Activated CD4-positive, alpha-beta memory T cell treated with anti-CD3 and anti-CD28 coated beads for 36 hours (primary cell): ENCODE data around the gene NELL1. TPM values are rescaled to one million over a fixed set of nuclear protein-coding genes. Genes with fewer than 3 reads are reported as not detected.

Experiments used
- CTCF ChIA-PET: fragments of 350-600 bp; sonication (Branson Sonifier 250); formaldehyde crosslinking; loops from one replicate; lab custom pipeline; 2021; ENCODE audit warnings: antibody characterized with exemption, inconsistent platforms; lab: Charles Lee
- POLR2A ChIA-PET: fragments of 350-600 bp; sonication (Branson Sonifier 250); formaldehyde crosslinking; loops from one replicate; lab custom pipeline; 2021; ENCODE audit warnings: antibody characterized with exemption; lab: Charles Lee
- DNase-seq: peaks from one replicate; pipeline ENCODE4 v3.0.0-alpha.2; 2020
- H3K27ac Mint-ChIP-seq: one replicate; pipeline ENCODE4 v1.8.0; 2021; ENCODE audit warnings: mixed read lengths
- H3K27me3 Mint-ChIP-seq: one replicate; pipeline ENCODE4 v1.8.0; 2021; ENCODE audit warnings: mixed read lengths
- H3K36me3 Mint-ChIP-seq: one replicate; pipeline ENCODE4 v1.8.0; 2021; ENCODE audit warnings: mixed read lengths
- H3K4me1 Mint-ChIP-seq: one replicate; pipeline ENCODE4 v1.8.0; 2021; ENCODE audit warnings: low read depth, mixed read lengths
- H3K4me3 Mint-ChIP-seq: one replicate; pipeline ENCODE4 v1.8.0; 2021; ENCODE audit warnings: mild to moderate bottlenecking, mixed read lengths
- H3K9me3 Mint-ChIP-seq: one replicate; pipeline ENCODE4 v1.8.0; 2021; ENCODE audit warnings: mixed read lengths
- intact Hi-C: fragments of 100-400 bp; cut with micrococcal nuclease; formaldehyde crosslinking; loops from one replicate; pipeline ENCODE4 v1.15.1; 2023
- total RNA-seq, 2 experiments: library from RNA; stranded (reverse); gene quantifications; one replicate each; pipeline ENCODE4 v1.2.3, GENCODE V29; 2021

Gene NELL1
- total RNA-seq, 2 experiments from 2014 or later, result not detected

GRCh38 chr11:21038801-21039200, 369.4 kb downstream of the NELL1 start:
- ChIA-PET POLR2A (no interaction called here), CTCF (no interaction called here)
- peaks cover 6% of the 10 kb centered on the region for H3K9me3 Mint-ChIP-seq
- no peaks in the 10 kb centered on the region for H3K4me1 Mint-ChIP-seq
- DNase-seq, result no peak
- H3K27me3 Mint-ChIP-seq, result no peaks in the 10 kb centered on the region
- intact Hi-C loops, result no loop called here
- no peak overlapping the region for H3K4me3 Mint-ChIP-seq
- H3K36me3 Mint-ChIP-seq, result no peaks in the 10 kb centered on the region
- H3K27ac Mint-ChIP-seq, result no peak overlapping the region

DNA sequence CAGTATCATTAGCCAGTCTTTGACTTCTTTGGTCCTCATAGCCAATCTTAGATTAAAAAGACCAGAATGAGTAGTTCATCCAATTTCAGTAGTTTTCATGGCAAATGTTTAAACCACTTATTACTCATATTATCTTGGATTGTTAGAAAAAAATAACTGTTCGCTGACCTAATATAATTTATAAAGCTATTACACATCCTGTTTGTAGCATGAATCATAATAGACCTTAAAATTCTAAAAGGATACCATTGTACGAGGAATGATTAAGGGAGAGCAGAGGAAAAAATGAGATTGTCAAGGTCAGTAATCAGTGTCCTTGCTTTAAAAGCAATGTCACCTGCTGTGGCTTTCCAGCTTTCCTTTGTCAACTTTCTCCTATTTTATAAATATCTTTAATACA, 371.2 kb downstream of the NELL1 start:
- DNase-seq, result no peak
- CTCF ChIA-PET, result no interaction called here
- intact Hi-C loops, result no loop called here
- Mint-ChIP-seq H3K9me3 (peaks cover 4% of the 10 kb centered on the region), H3K4me3 (no peak overlapping the region), H3K4me1 (no peaks in the 10 kb centered on the region), H3K27ac (no peak overlapping the region), H3K27me3 (no peaks in the 10 kb centered on the region), H3K36me3 (no peaks in the 10 kb centered on the region)
- POLR2A ChIA-PET, result no interaction called here

- no peaks in the 10 kb centered on the region for H3K9me3 Mint-ChIP-seq
- no peak overlapping the region for H3K27ac Mint-ChIP-seq
- POLR2A ChIA-PET, result no interaction called here
- H3K4me1 Mint-ChIP-seq, result no peaks in the 10 kb centered on the region
- H3K4me3 Mint-ChIP-seq, result no peak overlapping the region
- intact Hi-C loops, result no loop called here
- no peak for DNase-seq
- H3K36me3 Mint-ChIP-seq, result no peaks in the 10 kb centered on the region
- H3K27me3 Mint-ChIP-seq, result no peaks in the 10 kb centered on the region
- CTCF ChIA-PET, result no interaction called here
Observed at GRCh38 chr11:21048626-21049025, 379.2 kb downstream of the NELL1 start.

GRCh38 chr11:21053466-21053865, 384.1 kb downstream of the NELL1 start:
- intact Hi-C loops, result no loop called here
- no peaks in the 10 kb centered on the region for H3K9me3 Mint-ChIP-seq
- no peaks in the 10 kb centered on the region for H3K36me3 Mint-ChIP-seq
- no peak overlapping the region for H3K4me3 Mint-ChIP-seq
- no peak overlapping the region for H3K27ac Mint-ChIP-seq
- POLR2A ChIA-PET, result no interaction called here
- H3K27me3 Mint-ChIP-seq, result no peaks in the 10 kb centered on the region
- CTCF ChIA-PET, result no interaction called here
- no peaks in the 10 kb centered on the region for H3K4me1 Mint-ChIP-seq
- DNase-seq, result no peak

- Mint-ChIP-seq H3K27me3 (no peaks in the 10 kb centered on the region), H3K4me3 (no peak overlapping the region), H3K36me3 (no peaks in the 10 kb centered on the region), H3K9me3 (peaks cover 4% of the 10 kb centered on the region), H3K27ac (no peak overlapping the region), H3K4me1 (no peaks in the 10 kb centered on the region)
- POLR2A ChIA-PET, result no interaction called here
- CTCF ChIA-PET, result no interaction called here
- intact Hi-C loops, result no loop called here
- DNase-seq, result no peak
Observed at GRCh38 chr11:21056644-21057043, 387.3 kb downstream of the NELL1 start.

DNA sequence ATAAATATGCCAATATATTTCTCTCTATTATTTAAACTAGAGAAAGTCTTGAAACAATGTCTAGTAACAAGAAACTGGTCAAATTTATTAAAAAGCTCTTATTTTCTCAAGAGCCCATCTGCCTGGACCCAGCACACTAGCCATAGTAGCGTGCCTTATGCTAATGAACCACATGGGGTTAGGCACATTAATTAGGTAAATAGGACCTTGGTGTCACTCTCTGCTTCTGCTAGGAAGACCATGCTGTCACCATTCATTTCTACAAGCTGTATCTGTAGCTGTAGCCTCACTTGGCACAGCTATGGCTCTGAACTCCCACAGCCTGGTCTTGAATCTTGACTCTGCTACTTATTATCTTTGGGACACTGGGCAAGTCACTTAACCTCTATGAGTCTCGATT, 390.5 kb downstream of the NELL1 start:
- Mint-ChIP-seq H3K4me1 (no peaks in the 10 kb centered on the region), H3K36me3 (no peaks in the 10 kb centered on the region), H3K9me3 (peaks cover 9% of the 10 kb centered on the region), H3K27ac (no peak overlapping the region), H3K27me3 (no peaks in the 10 kb centered on the region), H3K4me3 (no peak overlapping the region)
- DNase-seq, result no peak
- CTCF ChIA-PET, result no interaction called here
- POLR2A ChIA-PET, result no interaction called here
- intact Hi-C loops, result no loop called here

DNA sequence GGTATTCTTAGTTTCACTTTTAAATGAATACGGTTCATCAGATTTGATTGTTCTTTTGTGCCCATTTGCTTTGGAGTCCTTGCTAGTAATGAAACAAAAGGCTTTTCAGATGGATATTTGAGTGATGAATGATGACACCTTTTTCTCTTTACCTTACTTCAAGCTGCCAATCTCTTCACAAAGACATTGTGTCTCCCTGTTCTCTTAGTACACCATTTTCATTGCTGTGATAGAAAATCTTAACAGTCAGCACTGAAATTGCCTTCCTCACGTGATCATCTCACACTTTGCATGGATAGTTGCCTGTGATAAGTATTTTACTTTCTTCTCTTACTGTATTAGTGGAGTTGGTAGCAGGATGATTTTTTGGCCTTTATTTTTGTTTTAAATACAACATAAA, 396.6 kb downstream of the NELL1 start:
- CTCF ChIA-PET, result no interaction called here

GRCh38 chr11:21068886-21069285, 399.5 kb downstream of the NELL1 start:
- no peaks in the 10 kb centered on the region for H3K27me3 Mint-ChIP-seq
- H3K36me3 Mint-ChIP-seq, result no peaks in the 10 kb centered on the region
- no peaks in the 10 kb centered on the region for H3K9me3 Mint-ChIP-seq
- no peak overlapping the region for H3K4me3 Mint-ChIP-seq
- no peaks in the 10 kb centered on the region for H3K4me1 Mint-ChIP-seq
- no peak for DNase-seq
- H3K27ac Mint-ChIP-seq, result no peak overlapping the region
- intact Hi-C loops, result no loop called here
- ChIA-PET CTCF (no interaction called here), POLR2A (no interaction called here)

More for the DNA sequence above, 396.6 kb downstream of the NELL1 start:
- no peaks in the 10 kb centered on the region for H3K4me1 Mint-ChIP-seq
- H3K9me3 Mint-ChIP-seq, result peaks cover 8% of the 10 kb centered on the region
- intact Hi-C loops, result no loop called here
- POLR2A ChIA-PET, result no interaction called here
- DNase-seq, result no peak
- no peaks in the 10 kb centered on the region for H3K27me3 Mint-ChIP-seq
- H3K27ac Mint-ChIP-seq, result no peak overlapping the region
- no peaks in the 10 kb centered on the region for H3K36me3 Mint-ChIP-seq
- H3K4me3 Mint-ChIP-seq, result no peak overlapping the region

- H3K9me3 Mint-ChIP-seq, result no peaks in the 10 kb centered on the region
- no peak overlapping the region for H3K27ac Mint-ChIP-seq
- no peak overlapping the region for H3K4me3 Mint-ChIP-seq
- no peaks in the 10 kb centered on the region for H3K36me3 Mint-ChIP-seq
- DNase-seq, result no peak
- no peaks in the 10 kb centered on the region for H3K4me1 Mint-ChIP-seq
- CTCF ChIA-PET, result no interaction called here
- no peaks in the 10 kb centered on the region for H3K27me3 Mint-ChIP-seq
- intact Hi-C loops, result no loop called here
- POLR2A ChIA-PET, result no interaction called here
Observed at GRCh38 chr11:21069909-21070308, 400.5 kb downstream of the NELL1 start.

DNA sequence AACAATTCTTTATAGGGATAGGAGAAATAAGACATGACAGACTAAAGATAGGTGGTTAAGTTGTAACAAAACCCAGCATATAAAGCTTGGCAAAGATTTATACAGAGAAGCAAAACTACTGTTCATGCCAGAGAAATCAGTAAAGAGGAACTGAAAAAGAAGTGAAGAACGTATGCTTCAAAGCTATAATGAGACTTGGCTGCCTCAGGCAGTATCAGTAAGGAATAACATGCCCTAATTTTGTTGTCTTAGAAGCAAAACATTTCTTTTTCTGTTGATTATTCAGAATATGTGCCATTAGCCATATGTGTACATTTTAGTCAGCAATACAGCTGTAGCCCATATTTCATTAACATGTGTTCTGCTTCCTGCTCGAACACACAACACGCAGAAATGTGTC, 403.2 kb downstream of the NELL1 start:
- POLR2A ChIA-PET, result no interaction called here
- no peak overlapping the region for H3K4me3 Mint-ChIP-seq
- H3K27me3 Mint-ChIP-seq, result no peaks in the 10 kb centered on the region
- CTCF ChIA-PET, result no interaction called here
- no peak overlapping the region for H3K27ac Mint-ChIP-seq
- DNase-seq, result no peak
- intact Hi-C loops, result no loop called here
- no peaks in the 10 kb centered on the region for H3K4me1 Mint-ChIP-seq
- no peaks in the 10 kb centered on the region for H3K9me3 Mint-ChIP-seq
- H3K36me3 Mint-ChIP-seq, result no peaks in the 10 kb centered on the region

- H3K9me3 Mint-ChIP-seq, result no peaks in the 10 kb centered on the region
Observed at GRCh38 chr11:21082853-21083252, 413.5 kb downstream of the NELL1 start.

GRCh38 chr11:21088930-21089329, 419.5 kb downstream of the NELL1 start:
- intact Hi-C loops, result no loop called here
- no peaks in the 10 kb centered on the region for H3K4me1 Mint-ChIP-seq
- peaks cover 7% of the 10 kb centered on the region for H3K9me3 Mint-ChIP-seq
- H3K4me3 Mint-ChIP-seq, result no peak overlapping the region
- no peaks in the 10 kb centered on the region for H3K36me3 Mint-ChIP-seq
- POLR2A ChIA-PET, result interaction anchor here (0.6 kb wide), 1 partner anchor 68 kb away, joined by 3 read pairs; no protein-coding TSS in a partner anchor
- H3K27me3 Mint-ChIP-seq, result no peaks in the 10 kb centered on the region
- CTCF ChIA-PET, result no interaction called here
- no peak for DNase-seq
- H3K27ac Mint-ChIP-seq, result no peak overlapping the region

More at GRCh38 chr11:21082853-21083252, 413.5 kb downstream of the NELL1 start:
- H3K27ac Mint-ChIP-seq, result no peak overlapping the region
- ChIA-PET POLR2A (no interaction called here), CTCF (no interaction called here)
- intact Hi-C loops, result no loop called here
- no peak for DNase-seq
- no peaks in the 10 kb centered on the region for H3K4me1 Mint-ChIP-seq
- no peaks in the 10 kb centered on the region for H3K27me3 Mint-ChIP-seq
- H3K36me3 Mint-ChIP-seq, result no peaks in the 10 kb centered on the region
- no peak overlapping the region for H3K4me3 Mint-ChIP-seq

DNA sequence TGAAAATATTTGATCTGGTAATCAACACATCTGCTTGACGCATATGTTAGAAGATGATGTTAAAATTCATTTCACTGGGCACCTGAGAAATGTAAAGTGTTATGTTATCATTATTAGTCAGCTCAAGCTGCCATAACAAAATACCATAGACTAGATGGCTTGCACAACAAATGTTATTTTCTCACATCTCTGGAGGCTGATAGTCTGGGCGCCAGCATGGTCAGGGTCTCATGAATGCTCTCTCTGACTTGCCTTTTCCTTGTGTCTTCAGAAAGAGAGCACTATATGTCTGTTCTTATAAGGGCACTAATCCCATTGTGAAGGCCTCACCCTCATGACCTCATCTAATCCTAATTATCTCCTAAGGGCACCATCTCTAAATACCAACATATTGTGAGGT, 435.3 kb downstream of the NELL1 start:
- no peak overlapping the region for H3K4me3 Mint-ChIP-seq
- ChIA-PET POLR2A (no interaction called here), CTCF (no interaction called here)
- intact Hi-C loops, result no loop called here
- no peak for DNase-seq
- no peaks in the 10 kb centered on the region for H3K4me1 Mint-ChIP-seq
- H3K27ac Mint-ChIP-seq, result no peak overlapping the region
- H3K27me3 Mint-ChIP-seq, result no peaks in the 10 kb centered on the region
- peaks cover 9% of the 10 kb centered on the region for H3K9me3 Mint-ChIP-seq
- no peaks in the 10 kb centered on the region for H3K36me3 Mint-ChIP-seq
